WERI-Rb-1 (cell line): ENCODE measurements around the gene ANKHD1.

ENCODE experiments used
- DNase-seq: peaks from one replicate; pipeline ENCODE4 v3.0.0-alpha.2; 2020
- H3K27ac ChIP-seq: fragments of 250-450 bp; sonication (Bioruptor Pico); 2 replicates; pipeline ENCODE4 v1.5.1; 2020; ENCODE audit warnings: mild to moderate bottlenecking, moderate library complexity
- H3K27me3 ChIP-seq: fragments of 250-450 bp; sonication (Bioruptor Pico); 2 replicates; pipeline ENCODE4 v1.5.1; 2021; ENCODE audit warnings: mild to moderate bottlenecking, low read depth, moderate library complexity; ENCODE audit not compliant: insufficient read depth, severe bottlenecking
- H3K36me3 ChIP-seq: fragments of 250-450 bp; sonication (Bioruptor Pico); 2 replicates; pipeline ENCODE4 v1.5.1; 2020; ENCODE audit warnings: mild to moderate bottlenecking, moderate library complexity
- H3K4me3 ChIP-seq: 2 replicates; pipeline ENCODE4 v1.5.1; 2011; ENCODE audit warnings: low read depth, mild to moderate bottlenecking, control low read depth, low read length
- H3K9me3 ChIP-seq: fragments of 250-450 bp; sonication (Bioruptor Pico); 2 replicates; pipeline ENCODE4 v1.5.1; 2021; ENCODE audit warnings: mild to moderate bottlenecking, moderate library complexity; ENCODE audit not compliant: severe bottlenecking
- CTCF ChIP-seq: IDR thresholded peaks from 2 replicates; pipeline ENCODE4 v1.5.1; 2011; ENCODE audit warnings: low read depth, mild to moderate bottlenecking, control low read depth, inconsistent platforms, low read length

ANKHD1 gene

GRCh38 chr5:140408750-140409241 is 7.2 kb downstream of the ANKHD1 start:
- no peak for TF ChIP-seq CTCF
- Histone ChIP-seq H3K27ac (no peak overlapping the region), H3K36me3 (peaks cover 41% of the 10 kb centered on the region), H3K9me3 (no peaks in the 10 kb centered on the region), H3K4me3 (no peak overlapping the region), H3K27me3 (no peaks in the 10 kb centered on the region)
- no peak for DNase-seq

GRCh38 chr5:140413230-140413629 is 11.6 kb downstream of the ANKHD1 start:
- no peak for TF ChIP-seq CTCF
- Histone ChIP-seq H3K27ac (no peak overlapping the region), H3K36me3 (peaks cover 20% of the 10 kb centered on the region)

GRCh38 chr5:140417235-140417634 is 15.6 kb downstream of the ANKHD1 start:
- Histone ChIP-seq H3K36me3 (peaks cover 15% of the 10 kb centered on the region), H3K4me3 (no peak overlapping the region), H3K27me3 (no peaks in the 10 kb centered on the region), H3K27ac (no peak overlapping the region), H3K9me3 (no peaks in the 10 kb centered on the region)
- no peak for TF ChIP-seq CTCF
- DNase-seq = no peak

More at GRCh38 chr5:140413230-140413629, 11.6 kb downstream of the ANKHD1 start:
- Histone ChIP-seq H3K4me3 (no peak overlapping the region), H3K9me3 (no peaks in the 10 kb centered on the region), H3K27me3 (no peaks in the 10 kb centered on the region)
- DNase-seq = no peak

- H3K27me3 ChIP-seq = no peaks in the 10 kb centered on the region
- peaks cover 10% of the 10 kb centered on the region for H3K36me3 ChIP-seq
- TF ChIP-seq CTCF = no peak
- DNase-seq = no peak
- no peak overlapping the region for H3K4me3 ChIP-seq
- no peaks in the 10 kb centered on the region for H3K9me3 ChIP-seq
- H3K27ac ChIP-seq = no peak overlapping the region
Observed at GRCh38 chr5:140418862-140419520, 17.4 kb downstream of the ANKHD1 start.

- TF ChIP-seq CTCF = no peak
- H3K27me3 ChIP-seq = no peaks in the 10 kb centered on the region
- H3K9me3 ChIP-seq = no peaks in the 10 kb centered on the region
- no peak for DNase-seq
- H3K36me3 ChIP-seq = peaks cover 10% of the 10 kb centered on the region; the same call in 1 of the 2 replicates
- no peak overlapping the region for H3K4me3 ChIP-seq
- H3K27ac ChIP-seq = no peak overlapping the region
Observed at GRCh38 chr5:140420226-140420570, 18.6 kb downstream of the ANKHD1 start.
